Right lobe of liver (tissue), 6 donors: ENCODE results near the gene MAPKAPK2. TPM values are rescaled to one million over a fixed set of nuclear protein-coding genes. Genes with fewer than 3 reads are reported as not detected.

Experiments
- ATAC-seq, 4 donors: fragments of 200-7000 bp; cut with Tn5 transposase; one replicate each; pipeline ENCODE4 v1.9.1; 2020; ENCODE audit warnings: mild to moderate bottlenecking in 4 of 4, moderate library complexity in 4 of 4
- DNase-seq, 3 donors: peaks; one replicate each; pipeline ENCODE4 v3.0.0-alpha.2; 2020
- H3K27ac ChIP-seq, 3 donors: fragments of 200-600 bp; one replicate each; pipeline ENCODE4 v1.8.0; 2022
- H3K27me3 ChIP-seq, 2 donors: fragments of 200-600 bp; one replicate each; pipeline ENCODE4 v1.8.0; 2022
- H3K36me3 ChIP-seq, 4 donors: fragments of 200-600 bp; sonication (generic) in 1 of 4; one replicate each; pipeline versions ENCODE4 v1.5.1 to v1.8.0; 2017 to 2022; ENCODE audit warnings: control low read depth in 1 of 4
- H3K4me1 ChIP-seq, 4 donors: fragments of 200-600 bp; sonication (generic) in 1 of 4; one replicate each; pipeline versions ENCODE4 v1.5.1 to v1.8.0; 2017 to 2022; ENCODE audit warnings: control low read depth in 1 of 4
- H3K4me3 ChIP-seq, 3 donors: fragments of 200-600 bp; one replicate each; pipeline ENCODE4 v1.8.0; 2022
- H3K9me3 ChIP-seq, 4 donors: fragments of 200-600 bp; sonication (generic) in 1 of 4; one replicate each; pipeline versions ENCODE4 v1.5.1 to v1.8.0; 2017 to 2022; ENCODE audit warnings: control low read depth in 1 of 4
- CTCF ChIP-seq, 4 donors: fragments of 200-600 bp in 3 of 4; fragments of 450-650 bp in 1 of 4; IDR thresholded peaks; one replicate each; pipeline versions ENCODE4 v1.5.1 to v1.8.0; 2016 to 2022; ENCODE audit warnings: antibody characterized with exemption in 4 of 4, mild to moderate bottlenecking in 2 of 4
- POLR2A ChIP-seq: fragments of 450-650 bp; IDR thresholded peaks from one replicate; pipeline ENCODE4 v1.6.1; 2017; ENCODE audit warnings: antibody characterized with exemption, mild to moderate bottlenecking
- WGBS: methylation state at CpG from one replicate; pipeline ENCODE4 v1.1.6; 2018; ENCODE audit warnings: low coverage, low lambda C conversion rate; ENCODE audit not compliant: insufficient coverage; ENCODE audit errors: missing lambda C conversion rate; 5-methylcytosine and 5-hydroxymethylcytosine counted together
- intact Hi-C, 2 donors: fragments of 100-400 bp; cut with DNase I; formaldehyde crosslinking; loops; one replicate each; pipeline versions ENCODE4 v1.11.2 to v1.14.1; 2022
- total RNA-seq, 6 experiments: library from RNA; depleted of rRNA in 2 of 6; stranded (reverse); fragments of >200 nt in 2 of 6; fragmentation: NEBNext Ultra II Directional in 3 of 6; extraction: Animal tissue kit (Norgen Biotek cat#: 25700) in 3 of 6; gene quantifications; one replicate each; pipeline versions ENCODE4 v1.1.0 to v1.2.4, GENCODE V29; 2016 to 2023
- donor health status: DM: no; HTN: yes; CAD: no.
- donor health status: DM: no; HTN: no; CAD: no.
- donor health status: DM: no; HTN: no; CAD: no.
- donor health status: DM: no; HTN: yes; CAD: no.
- donor health status: DM: no; HTN: yes; CAD: no.

The MAPKAPK2 gene
- total RNA-seq, 6 experiments from 2014 or later, result 25.6 to 46.6 (median 34.0) TPM

DNA sequence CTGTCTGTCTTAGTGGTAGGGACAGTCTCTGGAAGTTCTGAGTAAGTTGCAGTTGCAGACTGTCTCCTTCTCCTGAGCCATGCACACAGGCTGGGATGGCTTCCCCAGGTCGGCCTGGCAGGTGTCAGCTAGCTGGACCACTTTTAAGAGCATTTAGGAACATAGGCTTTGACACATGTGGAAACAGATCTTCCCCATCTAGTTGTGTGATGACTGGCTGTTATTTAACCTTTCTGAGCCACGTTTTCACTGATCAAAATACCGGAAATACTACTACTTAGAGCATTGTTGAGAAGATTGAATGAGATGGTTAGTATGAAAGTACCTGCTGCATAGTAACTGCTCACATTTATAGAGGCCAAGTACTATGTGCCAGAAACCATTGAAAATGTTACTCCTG, 6.2 kb upstream of the MAPKAPK2 start:
- whole genome bisulfite sequencing, result 71% methylated on average over 3 of the region's 3 CpGs
- intact Hi-C loops, result no loop called here
- H3K4me3 ChIP-seq, result no peak overlapping the region
- H3K4me1 ChIP-seq, result peaks cover 0 to 12% (median 7%) of the 10 kb centered on the region in 4 donors
- no peak for DNase-seq
- TF ChIP-seq POLR2A, result no peak
- TF ChIP-seq CTCF (IDR thresholded peaks at IDR 0.05), result no peak
- no peaks in the 10 kb centered on the region for H3K9me3 ChIP-seq
- no peaks in the 10 kb centered on the region for H3K36me3 ChIP-seq
- no peaks in the 10 kb centered on the region for H3K27me3 ChIP-seq
- no peak overlapping the region for H3K27ac ChIP-seq
- no peak for ATAC-seq

DNA sequence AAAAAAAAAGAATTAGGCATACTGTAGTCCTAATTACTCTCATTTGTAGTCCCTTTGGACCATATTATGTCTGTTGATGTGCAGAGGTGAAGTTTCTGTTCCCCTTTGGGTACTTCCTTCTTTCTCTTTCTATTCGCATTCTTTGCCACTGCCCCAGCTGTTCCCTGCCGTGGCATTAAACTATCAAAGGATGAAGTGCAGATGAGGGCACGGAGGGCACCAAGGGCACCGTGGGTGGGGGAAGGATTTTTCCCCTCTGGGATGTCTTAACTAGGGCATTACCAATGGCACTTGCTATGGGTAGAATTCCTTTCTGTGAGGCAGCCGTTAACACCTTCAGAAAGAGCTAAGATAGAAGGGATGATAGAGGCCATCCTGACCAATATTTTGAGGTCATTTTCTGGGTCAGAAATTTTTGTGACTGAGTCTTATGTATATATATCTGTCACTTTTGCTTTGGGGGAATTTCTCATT, 4.9 kb upstream of the MAPKAPK2 start:
- no peak for TF ChIP-seq POLR2A
- TF ChIP-seq CTCF (IDR thresholded peaks at IDR 0.05), result no peak
- 56% methylated on average over 5 of the region's 5 CpGs for WGBS
- DNase-seq, result no peak

DNA sequence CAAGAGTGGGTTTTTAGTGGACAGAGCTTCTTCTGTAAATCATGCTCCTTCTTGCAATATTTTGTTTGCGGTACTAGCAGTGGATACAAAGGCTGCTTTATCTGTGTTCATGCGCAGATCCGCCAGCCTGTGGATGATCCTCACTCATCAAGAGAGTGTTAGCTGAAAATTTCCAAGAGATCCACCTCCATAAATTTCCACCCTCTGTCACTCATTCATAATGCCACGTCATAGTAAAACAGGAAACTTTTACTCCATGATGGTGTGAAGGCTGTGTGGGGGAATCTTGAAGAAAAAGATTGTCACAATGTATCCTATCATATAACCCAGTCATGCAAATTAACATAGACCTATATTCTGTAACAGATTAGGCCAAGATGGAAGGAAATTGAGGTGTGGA, 4.4 kb upstream of the MAPKAPK2 start:
- intact Hi-C loops, result no loop called here
- H3K27ac ChIP-seq, result no peak overlapping the region
- H3K9me3 ChIP-seq, result no peaks in the 10 kb centered on the region
- H3K4me3 ChIP-seq, result no peak overlapping the region
- WGBS, result 77% methylated on average over 4 of the region's 4 CpGs
- TF ChIP-seq POLR2A (no peak), CTCF (IDR thresholded peaks at IDR 0.05) (no peak)
- no peaks in the 10 kb centered on the region for H3K27me3 ChIP-seq
- H3K36me3 ChIP-seq, result no peaks in the 10 kb centered on the region
- DNase-seq, result no peak
- peaks cover 0 to 16% (median 7%) of the 10 kb centered on the region in 4 donors for H3K4me1 ChIP-seq
- no peak for ATAC-seq

More for the DNA sequence above, 4.9 kb upstream of the MAPKAPK2 start:
- H3K4me1 ChIP-seq, result peaks cover 0 to 16% (median 7%) of the 10 kb centered on the region in 4 donors
- H3K4me3 ChIP-seq, result no peak overlapping the region
- no peaks in the 10 kb centered on the region for H3K36me3 ChIP-seq
- H3K27me3 ChIP-seq, result no peaks in the 10 kb centered on the region
- peak in 2 of 4 donors; percentile 8 to 44 for ATAC-seq
- intact Hi-C loops, result no loop called here
- no peak overlapping the region for H3K27ac ChIP-seq
- H3K9me3 ChIP-seq, result no peaks in the 10 kb centered on the region

DNA sequence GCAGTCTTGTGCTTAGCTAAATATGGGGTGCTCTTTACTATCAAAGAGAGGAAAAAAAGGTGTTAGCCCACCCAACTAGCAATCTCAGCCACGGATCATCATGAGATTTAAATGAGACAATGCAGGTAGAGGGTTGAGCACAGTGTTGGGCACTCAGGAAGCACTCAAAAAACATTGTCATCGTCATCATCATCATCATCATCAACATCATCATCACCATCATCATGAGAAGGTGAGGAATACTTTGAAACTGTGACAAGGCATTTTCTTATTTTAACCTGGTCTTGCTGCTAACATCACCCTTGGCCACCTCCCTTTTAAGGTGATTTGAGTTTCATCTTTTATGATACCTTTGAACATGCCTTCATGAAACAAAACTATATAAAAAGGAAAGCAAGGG, 3.3 kb upstream of the MAPKAPK2 start:
- ATAC-seq, result no peak
- peaks cover 0 to 16% (median 7%) of the 10 kb centered on the region in 4 donors for H3K4me1 ChIP-seq
- WGBS, result 66% methylated on average over 2 of the region's 2 CpGs

More for the DNA sequence above, 3.3 kb upstream of the MAPKAPK2 start:
- no peak overlapping the region for H3K27ac ChIP-seq
- H3K36me3 ChIP-seq, result no peaks in the 10 kb centered on the region
- H3K4me3 ChIP-seq, result no peak overlapping the region
- intact Hi-C loops, result no loop called here
- TF ChIP-seq CTCF (IDR thresholded peaks at IDR 0.05) (no peak), POLR2A (no peak)
- no peak for DNase-seq
- no peaks in the 10 kb centered on the region for H3K9me3 ChIP-seq
- no peaks in the 10 kb centered on the region for H3K27me3 ChIP-seq
